IMR-90 (cell line): ENCODE data around the gene DAB1. TPM values are rescaled to one million over a fixed set of nuclear protein-coding genes. Genes with fewer than 3 reads are reported as not detected.

Experiments
- ATAC-seq: fragments of 200-7000 bp; cut with Tn5 transposase; 2 replicates; pipeline ENCODE4 v1.9.1; 2020; ENCODE audit warnings: low read depth, mild to moderate bottlenecking, moderate library complexity
- BruUV-seq: library from RNA; stranded (reverse); fragments of 400-500 nt; replicated peaks from 2 replicates; lab custom pipeline; 2021; lab: Mats Ljungman, UMichigan
- CTCF ChIA-PET: fragments of 300-600 bp; formaldehyde crosslinking; extraction: SDS; loops from one replicate; lab custom pipeline; 2021; ENCODE audit warnings: antibody characterized with exemption; lab: Yijun Ruan, JAX
- POLR2A ChIA-PET: fragments of 300-600 bp; sonication (Branson Sonifier 250); formaldehyde crosslinking; loops from one replicate; lab custom pipeline; 2022; ENCODE audit warnings: antibody characterized with exemption; ENCODE audit not compliant: unreplicated experiment; lab: Charles Lee
- DNase-seq: peaks from one replicate; pipeline ENCODE4 v3.0.0; 2013
- H2AFZ ChIP-seq: replicated peaks from 2 replicates; pipeline ENCODE3; 2013; ENCODE audit warnings: low read length, mild to moderate bottlenecking; ENCODE audit not compliant: poor library complexity
- H2AK5ac ChIP-seq: 2 replicates; pipeline ENCODE4 v1.6.1; 2013; ENCODE audit warnings: low read depth, low read length, inconsistent platforms
- H2AK9ac ChIP-seq: replicated peaks from 2 replicates; pipeline ENCODE3; 2013; ENCODE audit warnings: mild to moderate bottlenecking, low read depth, low read length, moderate library complexity; ENCODE audit not compliant: poor library complexity
- H2BK120ac ChIP-seq: 2 replicates; pipeline ENCODE4 v1.6.1; 2013; ENCODE audit warnings: low read depth, low read length, inconsistent platforms
- H2BK15ac ChIP-seq: 3 replicates; pipeline ENCODE4 v1.6.1; 2013; ENCODE audit warnings: low read depth, low read length, inconsistent platforms
- H2BK20ac ChIP-seq: 2 replicates; pipeline ENCODE4 v1.6.1; 2013; ENCODE audit warnings: low read depth, mild to moderate bottlenecking, inconsistent platforms, low read length, moderate library complexity
- H2BK5ac ChIP-seq: 2 replicates; pipeline ENCODE4 v1.6.1; 2013; ENCODE audit warnings: mild to moderate bottlenecking, low read depth, low read length, inconsistent platforms; ENCODE audit not compliant: poor library complexity, severe bottlenecking
- H3K14ac ChIP-seq: replicated peaks from 2 replicates; pipeline ENCODE4 v1.6.1; 2013; ENCODE audit warnings: low read depth, low read length, inconsistent platforms
- H3K18ac ChIP-seq: 2 replicates; pipeline ENCODE4 v1.6.1; 2013; ENCODE audit warnings: low read depth, low read length, control low read depth
- H3K23ac ChIP-seq: 2 replicates; pipeline ENCODE4 v1.6.1; 2013; ENCODE audit warnings: low read depth, low read length, inconsistent platforms
- H3K27ac ChIP-seq: 2 replicates; pipeline ENCODE4 v1.5.1; 2013; ENCODE audit warnings: mild to moderate bottlenecking, control low read depth, low read length; ENCODE audit not compliant: insufficient read depth
- H3K27me3 ChIP-seq: 2 replicates; pipeline ENCODE4 v1.6.1; 2013; ENCODE audit warnings: low read length; ENCODE audit not compliant: control insufficient read depth, insufficient read depth
- H3K36me3 ChIP-seq: 2 replicates; pipeline ENCODE4 v1.6.1; 2013; ENCODE audit warnings: low read length, mixed read lengths; ENCODE audit not compliant: control insufficient read depth, insufficient read depth
- H3K4ac ChIP-seq: 2 replicates; pipeline ENCODE4 v1.6.1; 2013; ENCODE audit warnings: low read depth, low read length, inconsistent platforms
- H3K4me1 ChIP-seq: 2 replicates; pipeline ENCODE4 v1.6.1; 2013; ENCODE audit warnings: low read length, mixed read lengths; ENCODE audit not compliant: control insufficient read depth, insufficient read depth
- H3K4me2 ChIP-seq: 2 replicates; pipeline ENCODE4 v1.6.1; 2013; ENCODE audit warnings: low read depth, mild to moderate bottlenecking, control low read depth, low read length, moderate library complexity
- H3K4me3 ChIP-seq: 2 replicates; pipeline ENCODE4 v1.5.1; 2013; ENCODE audit warnings: low read depth, mild to moderate bottlenecking, control low read depth, low read length, moderate library complexity; ENCODE audit not compliant: insufficient read depth
- H3K56ac ChIP-seq: 2 replicates; pipeline ENCODE4 v1.6.1; 2013; ENCODE audit warnings: low read length, inconsistent platforms; ENCODE audit not compliant: insufficient read depth; ENCODE audit errors: extremely low read depth
- H3K79me1 ChIP-seq, 2 experiments: 2 replicates each; pipeline ENCODE4 v1.6.1; 2013; ENCODE audit warnings: low read length in 2 of 2, inconsistent platforms in 1 of 2, low read depth in 1 of 2
- H3K9ac ChIP-seq: 2 replicates; pipeline ENCODE4 v1.6.1; 2013; ENCODE audit warnings: low read depth, low read length, control low read depth
- H3K9me1 ChIP-seq: 2 replicates; pipeline ENCODE4 v1.6.1; 2013; ENCODE audit warnings: low read length, inconsistent platforms; ENCODE audit not compliant: insufficient read depth
- H3K9me3 ChIP-seq: 2 replicates; pipeline ENCODE4 v1.6.1; 2013; ENCODE audit warnings: low read length; ENCODE audit not compliant: control insufficient read depth, insufficient read depth
- H4K20me1 ChIP-seq: 2 replicates; pipeline ENCODE4 v1.6.1; 2013; ENCODE audit warnings: low read length, inconsistent platforms; ENCODE audit not compliant: insufficient read depth
- H4K5ac ChIP-seq: 2 replicates; pipeline ENCODE4 v1.6.1; 2013; ENCODE audit warnings: mild to moderate bottlenecking, low read depth, low read length, control low read depth
- H4K8ac ChIP-seq, 2 experiments: 2 replicates each; pipeline ENCODE4 v1.6.1; 2013; ENCODE audit warnings: low read depth in 2 of 2, low read length in 2 of 2, control low read depth in 1 of 2, inconsistent platforms in 1 of 2
- H4K91ac ChIP-seq: 2 replicates; pipeline ENCODE4 v1.6.1; 2013; ENCODE audit warnings: low read depth, low read length, inconsistent platforms; ENCODE audit not compliant: insufficient read depth
- RCOR1 ChIP-seq: IDR thresholded peaks from 2 replicates; pipeline ENCODE4 v1.6.1; 2012; ENCODE audit warnings: mild to moderate bottlenecking, low read length, improper control_type of control experiment; ENCODE audit not compliant: insufficient replicate concordance
- WGBS, 2 experiments: methylation state at CpG; one replicate each; pipeline versions ENCODE4 v1.1.5 to v1.1.7; 2013; ENCODE audit warnings: missing lambda C conversion rate in 2 of 2; ENCODE audit not compliant: insufficient read length in 1 of 2; ENCODE audit errors: extremely low coverage in 2 of 2; 5-methylcytosine and 5-hydroxymethylcytosine counted together
- dilution Hi-C: fragments of 300-500 bp; cut with HindIII; formaldehyde crosslinking; loops from one replicate; pipeline ENCODE4 v1.14.3; 2018; ENCODE audit warnings: low sequenced_read_pairs; ENCODE audit not compliant: unreplicated experiment
- in situ Hi-C: fragments of 300-500 bp; cut with MboI; formaldehyde crosslinking; loops from 3 replicates; pipeline ENCODE4 v1.14.3; 2019; ENCODE audit warnings: low sequenced_read_pairs, inconsistent platforms, mixed read lengths
- intact Hi-C: fragments of 100-400 bp; cut with micrococcal nuclease; formaldehyde crosslinking; loops from 2 replicates; pipeline ENCODE4 v1.10.0; 2022
- polyA plus RNA-seq, 3 experiments: library from polyadenylated mRNA; depleted of rRNA; stranded (reverse); fragments of >200 nt; gene quantifications; 2 replicates each; pipeline ENCODE4 v1.2.3, GENCODE V29; 2012; ENCODE audit warnings: low replicate concordance in 1 of 3
- total RNA-seq: library from RNA; depleted of rRNA; stranded (reverse); fragments of >200 nt; gene quantifications from 2 replicates; pipeline ENCODE4 v1.2.3, GENCODE V29; 2012

DAB1 gene
- total and polyA plus RNA-seq, 2 of the 4 experiments (the other 2 are of a cell fraction) = 0.18 to 0.41 TPM

DNA sequence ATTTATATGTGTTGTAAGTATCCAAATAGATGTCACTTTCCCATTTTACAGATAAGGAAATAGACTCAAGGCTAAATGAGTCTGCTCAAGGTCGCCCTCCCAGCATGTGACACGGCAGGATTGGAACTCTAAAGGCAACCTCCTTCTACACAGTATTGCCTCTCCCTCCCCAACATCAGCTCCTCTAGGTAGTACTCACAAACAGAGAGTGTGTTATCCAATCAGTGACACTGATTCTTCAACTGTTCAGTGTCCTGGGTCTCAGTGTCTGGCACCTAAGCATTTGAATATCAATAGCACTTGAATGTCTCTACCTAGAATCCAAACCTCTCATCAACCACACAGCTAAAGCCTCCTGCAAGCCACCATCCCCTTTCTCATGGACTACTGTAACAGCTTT lies 87.1 kb downstream of the DAB1 start:
- Histone ChIP-seq H3K27me3 (no peaks in the 10 kb centered on the region), H2BK5ac (no peak overlapping the region), H3K9ac (no peak overlapping the region), H2BK20ac (no peak overlapping the region), H3K9me1 (no peaks in the 10 kb centered on the region), H2AK5ac (no peak overlapping the region), H4K8ac (no peak overlapping the region), H3K4me3 (no peak overlapping the region), H3K18ac (no peak overlapping the region), H4K91ac (no peak overlapping the region), H3K56ac (no peak overlapping the region), H2BK15ac (no peak overlapping the region), H4K20me1 (no peaks in the 10 kb centered on the region), H3K4ac (no peak overlapping the region), H2BK120ac (no peak overlapping the region), H2AFZ (no peak overlapping the region), H3K14ac (no peak overlapping the region), H3K9me3 (no peaks in the 10 kb centered on the region), H3K4me2 (no peak overlapping the region), H3K36me3 (no peaks in the 10 kb centered on the region), H3K27ac (no peak overlapping the region), H4K5ac (no peak overlapping the region), H3K23ac (no peak overlapping the region), H3K79me1 (no peaks in the 10 kb centered on the region), H3K4me1 (no peaks in the 10 kb centered on the region), H2AK9ac (no peak overlapping the region)
- ChIA-PET POLR2A (no interaction called here), CTCF (no interaction called here)
- no CpG with 5 or more reads among the region's 2 CpGs for WGBS, 2 experiments
- intact Hi-C loops = no loop called here
- no peak for ATAC-seq
- dilution Hi-C loops = no loop called here
- DNase-seq = no peak
- no TSS peak for BruUV-seq
- no peak for TF ChIP-seq RCOR1
- in situ Hi-C loops = no loop called here
